ENCODE results near the gene FBXO10.
"Not testable (repeated sequence)": the region's sequence is repeated elsewhere in the genome, so short reads cannot be mapped to it uniquely, and the experiment has no call there.

FBXO10 gene

DNA sequence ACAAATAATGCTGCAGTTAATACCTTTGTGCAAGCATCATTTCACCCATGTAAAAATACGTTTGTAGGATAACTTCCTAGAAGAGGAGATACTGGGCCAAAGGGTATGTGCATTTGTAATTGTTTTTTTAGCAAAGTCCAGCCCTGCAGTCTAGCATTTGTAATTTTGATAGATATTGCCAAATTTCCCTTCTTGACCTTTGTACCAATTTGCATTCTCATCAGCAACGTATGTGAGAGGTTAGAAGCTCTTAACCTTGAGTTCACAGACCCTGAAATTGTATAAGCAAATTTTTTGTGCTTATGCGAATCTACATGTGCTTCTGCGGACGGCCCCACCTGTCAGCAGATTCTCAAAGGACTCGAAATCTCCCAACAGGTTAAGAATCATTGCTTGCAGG lies 34.8 kb upstream of the FBXO10 start:
- TF ChIP-seq, protein P1, sequence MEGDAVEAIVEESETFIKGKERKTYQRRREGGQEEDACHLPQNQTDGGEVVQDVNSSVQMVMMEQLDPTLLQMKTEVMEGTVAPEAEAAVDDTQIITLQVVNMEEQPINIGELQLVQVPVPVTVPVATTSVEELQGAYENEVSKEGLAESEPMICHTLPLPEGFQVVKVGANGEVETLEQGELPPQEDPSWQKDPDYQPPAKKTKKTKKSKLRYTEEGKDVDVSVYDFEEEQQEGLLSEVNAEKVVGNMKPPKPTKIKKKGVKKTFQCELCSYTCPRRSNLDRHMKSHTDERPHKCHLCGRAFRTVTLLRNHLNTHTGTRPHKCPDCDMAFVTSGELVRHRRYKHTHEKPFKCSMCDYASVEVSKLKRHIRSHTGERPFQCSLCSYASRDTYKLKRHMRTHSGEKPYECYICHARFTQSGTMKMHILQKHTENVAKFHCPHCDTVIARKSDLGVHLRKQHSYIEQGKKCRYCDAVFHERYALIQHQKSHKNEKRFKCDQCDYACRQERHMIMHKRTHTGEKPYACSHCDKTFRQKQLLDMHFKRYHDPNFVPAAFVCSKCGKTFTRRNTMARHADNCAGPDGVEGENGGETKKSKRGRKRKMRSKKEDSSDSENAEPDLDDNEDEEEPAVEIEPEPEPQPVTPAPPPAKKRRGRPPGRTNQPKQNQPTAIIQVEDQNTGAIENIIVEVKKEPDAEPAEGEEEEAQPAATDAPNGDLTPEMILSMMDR (IDR thresholded peaks at IDR 0.05; ENCODE audit: low read depth, low read length), result no peak
- H3K4me3 ChIP-seq (ENCODE audit: low read depth, low read length), result no peak overlapping the region

DNA sequence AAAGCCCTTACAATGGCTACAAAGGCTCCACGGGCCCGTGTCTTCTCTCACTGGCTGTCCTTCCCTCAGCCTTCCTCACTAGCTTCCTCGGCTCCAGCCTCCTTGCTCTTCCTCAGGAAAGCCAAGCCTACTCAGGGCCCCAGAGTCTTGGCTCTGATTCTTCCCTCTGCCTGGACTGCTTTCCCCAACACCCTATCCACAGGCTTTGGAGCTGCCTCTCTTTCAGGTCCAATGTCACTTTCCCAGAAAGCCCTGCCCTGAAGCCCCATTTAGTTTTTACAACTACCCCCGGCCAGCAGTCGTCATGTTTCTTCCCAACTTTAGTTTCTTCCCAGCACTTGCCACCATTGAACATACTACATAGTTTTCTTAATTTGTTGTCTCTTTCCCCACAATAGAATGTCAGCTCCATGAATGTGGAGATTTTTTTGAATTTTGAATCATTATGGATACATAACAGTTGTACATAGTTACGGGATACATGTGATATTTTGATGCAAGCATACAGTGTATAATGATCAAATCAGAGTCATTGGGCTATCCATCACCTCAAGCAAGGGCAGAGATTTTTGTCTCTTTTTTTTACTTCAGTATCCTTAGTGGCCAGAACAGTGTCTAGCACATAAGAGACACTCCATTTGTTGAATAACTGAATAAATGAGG lies 33.7 kb upstream of the FBXO10 start:
- TF ChIP-seq, protein P1 (IDR thresholded peaks at IDR 0.05; ENCODE audit: low read depth, low read length), result no peak
- H3K4me3 ChIP-seq (ENCODE audit: low read depth, low read length), result no peak overlapping the region

DNA sequence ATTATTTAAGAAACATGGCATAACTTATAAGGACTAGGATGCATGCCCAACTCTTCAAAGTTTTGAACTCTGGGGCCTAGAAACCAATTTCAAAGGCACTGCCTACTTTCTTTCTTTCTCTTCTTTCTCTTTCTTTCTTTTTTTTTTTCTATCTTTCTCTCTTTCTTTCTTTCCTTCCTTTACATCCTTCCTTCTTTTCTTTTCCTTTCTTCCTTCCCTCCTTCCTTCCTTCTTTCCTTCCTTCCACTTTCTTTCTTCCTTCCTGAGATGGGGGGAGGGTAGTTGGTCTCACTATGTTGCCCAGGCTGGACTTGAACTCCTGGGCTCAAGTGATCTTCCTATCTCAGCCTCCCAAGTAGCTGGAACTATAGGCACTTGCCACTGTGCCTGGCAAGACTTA lies 32.1 kb upstream of the FBXO10 start:
- H3K4me3 ChIP-seq (ENCODE audit: low read depth, low read length), result no peak overlapping the region
- TF ChIP-seq, protein P1 (IDR thresholded peaks at IDR 0.05; ENCODE audit: low read depth, low read length), result no peak

DNA sequence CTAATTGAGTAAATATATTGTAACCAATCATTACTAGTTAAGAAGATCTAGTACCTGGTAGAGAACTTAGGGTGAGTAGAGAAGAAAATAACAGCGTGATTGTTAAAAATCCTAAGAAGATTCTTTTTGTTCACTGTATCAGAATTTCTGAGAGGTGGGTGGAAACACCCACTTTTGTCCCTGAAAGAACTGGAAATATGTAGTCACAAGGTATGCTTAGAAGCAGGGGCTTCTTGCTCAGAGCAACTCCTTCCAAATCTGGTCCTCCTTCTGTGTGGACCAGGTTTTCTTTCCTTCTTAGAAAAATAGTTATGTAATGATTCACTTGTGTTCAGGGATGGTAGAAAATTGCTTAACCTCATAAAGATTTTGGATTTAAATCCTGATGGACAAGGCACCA lies 28.1 kb upstream of the FBXO10 start:
- TF ChIP-seq, protein P1 (IDR thresholded peaks at IDR 0.05; ENCODE audit: low read depth, low read length), result no peak
- no peak overlapping the region for H3K4me3 ChIP-seq (ENCODE audit: low read depth, low read length)

DNA sequence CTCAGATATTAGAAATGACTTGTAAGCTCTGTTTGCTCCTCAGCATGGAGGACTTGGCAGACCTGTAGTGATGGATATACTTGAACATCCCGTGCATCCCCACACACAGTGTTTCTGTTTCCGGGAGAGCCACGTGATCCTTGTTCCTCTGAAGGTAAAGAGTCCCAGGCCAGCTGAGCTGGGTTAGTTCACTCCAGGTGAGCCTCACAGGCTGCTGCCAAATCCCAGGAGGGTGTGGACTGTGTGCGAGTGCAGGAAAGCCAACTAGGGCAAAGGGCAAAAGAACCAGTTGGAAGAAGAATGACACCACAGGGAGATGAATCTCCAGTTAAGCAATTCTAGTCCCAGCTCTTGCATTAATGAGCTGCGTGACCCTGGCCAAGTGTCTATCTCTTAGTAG lies 26.6 kb upstream of the FBXO10 start:
- TF ChIP-seq, protein P1 (IDR thresholded peaks at IDR 0.05; ENCODE audit: low read depth, low read length), result no peak
- H3K4me3 ChIP-seq (ENCODE audit: low read depth, low read length), result no peak overlapping the region

DNA sequence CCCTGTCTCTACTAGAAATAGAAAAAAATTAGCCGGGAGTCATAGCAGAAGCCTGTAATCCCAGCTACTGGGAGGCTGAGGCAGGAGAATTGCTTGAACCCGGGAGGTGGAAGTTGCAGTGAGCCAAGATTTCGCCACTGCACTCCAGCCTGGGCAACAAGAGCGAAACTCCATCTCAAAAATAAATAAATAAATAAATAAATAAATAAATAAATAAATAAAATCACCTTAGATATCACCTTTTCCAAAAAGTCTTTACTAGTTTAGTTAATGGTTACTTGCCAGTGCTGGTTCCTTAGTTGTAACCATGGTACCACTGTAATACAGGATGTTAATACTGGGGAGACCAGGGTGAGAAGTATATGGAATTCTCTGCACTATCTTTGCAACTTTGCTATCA lies 25.9 kb upstream of the FBXO10 start:
- H3K4me3 ChIP-seq (ENCODE audit: low read depth, low read length), result not testable (repeated sequence)

DNA sequence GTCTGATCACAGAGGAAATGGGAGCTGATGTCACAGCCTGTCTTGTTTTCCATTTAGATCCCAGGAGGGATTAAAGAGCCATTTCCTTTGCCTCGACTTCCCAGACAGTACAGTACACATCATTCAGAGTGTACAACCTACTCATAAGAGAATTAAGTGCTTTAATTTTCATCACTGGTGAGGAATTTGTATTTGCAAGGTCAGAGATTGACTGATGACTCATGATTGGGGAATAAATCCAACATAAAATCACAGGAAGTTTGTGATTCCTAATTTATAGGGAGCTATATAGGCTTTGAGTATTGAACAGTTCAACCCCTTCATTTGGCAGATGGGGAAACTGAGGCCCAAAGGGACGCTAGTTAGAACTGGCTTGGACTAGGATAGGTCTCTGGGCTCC lies 20.3 kb upstream of the FBXO10 start:
- H3K4me3 ChIP-seq (ENCODE audit: low read depth, low read length), result no peak overlapping the region

More for the DNA sequence above, 20.3 kb upstream of the FBXO10 start:
- TF ChIP-seq, protein P1 (IDR thresholded peaks at IDR 0.05; ENCODE audit: low read depth, low read length), result no peak

All from WI38 (cell line).